ENCODE measurements around the gene MAFG. TPM values are rescaled to one million over a fixed set of nuclear protein-coding genes. Genes with fewer than 3 reads are reported as not detected.

MAFG gene
- total RNA-seq, 5 donors from 2014 or later (not counting 1 experiment from before 2014, with no cell fraction given): 10.6 to 24.8 (median 18.8) TPM

- POLR2A ChIA-PET: no interaction called here
- peaks cover 14% of the 10 kb centered on the region for H3K36me3 Mint-ChIP-seq
- H3K27me3 Mint-ChIP-seq: no peaks in the 10 kb centered on the region
- H3K9me3 ChIP-seq: no peaks in the 10 kb centered on the region
- ATAC-seq (replicated peaks in 1 of 4) (no peak), DNase-seq (no peak)
- H3K36me3 ChIP-seq (ENCODE audit: control insufficient read depth in 2 of 2, extremely low read depth in 1 of 2, insufficient read depth in 1 of 2, low read length in 1 of 2): peaks cover 0 to 18% of the 10 kb centered on the region in 2 donors
- WGBS (ENCODE audit: insufficient coverage): 90% methylated on average over 2 of the region's 5 CpGs
- CTCF ChIA-PET: no interaction called here
- no peak overlapping the region for H3K27ac Mint-ChIP-seq
- H3K4me3 Mint-ChIP-seq: no peak overlapping the region
- H3K4me1 Mint-ChIP-seq: peaks cover 9 to 16% (median 14%) of the 10 kb centered on the region in 3 donors
- no peaks in the 10 kb centered on the region for H3K27me3 ChIP-seq (replicated peaks in 1 of 2; ENCODE audit: control insufficient read depth in 2 of 2, extremely low read depth in 1 of 2, insufficient read depth in 2 of 2, low read length in 1 of 2)
- H3K9me3 Mint-ChIP-seq: no peaks in the 10 kb centered on the region
- H3K4me1 ChIP-seq (ENCODE audit: control insufficient read depth in 1 of 2, extremely low read depth in 1 of 2, insufficient read depth in 2 of 2, low read length in 2 of 2): peaks cover 2 to 8% of the 10 kb centered on the region in 2 experiments
- no peak overlapping the region for H3K27ac ChIP-seq (ENCODE audit: low read length)
- no peak overlapping the region for H3K4me3 ChIP-seq (ENCODE audit: control insufficient read depth in 1 of 2, extremely low read depth in 1 of 2, low read length in 1 of 2)
Observed at GRCh38 chr17:81877569-81877968, 50.0 kb downstream of the MAFG start.

- ATAC-seq (replicated peaks in 1 of 4): peak; percentile 41 to 51 (median 42)
- under 1% methylated on average over 86 of the region's 86 CpGs for WGBS (ENCODE audit: insufficient coverage)
- Histone ChIP-seq H3K27me3 (replicated peaks in 1 of 2; ENCODE audit: control insufficient read depth in 2 of 2, extremely low read depth in 1 of 2, insufficient read depth in 2 of 2, low read length in 1 of 2) (no peaks in the 10 kb centered on the region), H3K36me3 (ENCODE audit: control insufficient read depth in 2 of 2, extremely low read depth in 1 of 2, insufficient read depth in 1 of 2, low read length in 1 of 2) (peaks cover 7 to 28% of the 10 kb centered on the region in 2 donors), H3K27ac (ENCODE audit: low read length) (peak overlapping the region; percentile 98), H3K4me3 (ENCODE audit: control insufficient read depth in 1 of 2, extremely low read depth in 1 of 2, low read length in 1 of 2) (peak overlapping the region; percentile 70 to 94), H3K4me1 (ENCODE audit: control insufficient read depth in 1 of 2, extremely low read depth in 1 of 2, insufficient read depth in 2 of 2, low read length in 2 of 2) (peaks cover 10 to 59% of the 10 kb centered on the region in 2 experiments), H3K9me3 (no peaks in the 10 kb centered on the region)
- ChIA-PET POLR2A (no interaction called here), CTCF (interaction anchor here (0.5 to 0.7 kb wide), 4 partner anchors 157 to 628 kb away, joined by 3 to 4 read pairs (median 4); partner anchors contain the start of genes HEXD (in 1 of the 2) and OGFOD3 (in 1 of the 2))
- H3K36me3 Mint-ChIP-seq: no peaks in the 10 kb centered on the region
- H3K27ac Mint-ChIP-seq: peak overlapping the region; percentile 93
- no peaks in the 10 kb centered on the region for H3K27me3 Mint-ChIP-seq
- peak; percentile 88 to 97 (median 93) for DNase-seq
- H3K4me3 Mint-ChIP-seq: peak overlapping the region; percentile 81 to 86 (median 83)
- no peaks in the 10 kb centered on the region for H3K9me3 Mint-ChIP-seq
- peaks cover 31 to 47% (median 39%) of the 10 kb centered on the region in 3 donors for H3K4me1 Mint-ChIP-seq
Observed at GRCh38 chr17:81871387-81872230, 55.9 kb downstream of the MAFG start.

GRCh38 chr17:81870981-81871386, 56.6 kb downstream of the MAFG start, which contains the start of gene ARHGDIA:
Gene ARHGDIA (minus strand): TSS chr17:81871337. CDS start chr17:81869930, 1,407 bp downstream.
- ATAC-seq (replicated peaks in 1 of 4) (peak; percentile 70 to 79 (median 72)), DNase-seq (no peak)
- ChIA-PET CTCF (no interaction called here), POLR2A (no interaction called here)
- Mint-ChIP-seq H3K27ac (peak within 1 kb of the TSS; percentile 93), H3K9me3 (no peaks in the 10 kb centered on the region), H3K4me1 (peaks cover 32 to 49% (median 39%) of the 10 kb centered on the region in 3 donors), H3K4me3 (peak within 1 kb of the TSS; percentile 81 to 86 (median 83)), H3K36me3 (no peaks in the 10 kb centered on the region), H3K27me3 (no peaks in the 10 kb centered on the region)
- Histone ChIP-seq H3K9me3 (no peaks in the 10 kb centered on the region), H3K36me3 (ENCODE audit: control insufficient read depth in 2 of 2, extremely low read depth in 1 of 2, insufficient read depth in 1 of 2, low read length in 1 of 2) (peaks cover 7 to 30% of the 10 kb centered on the region in 2 donors), H3K4me3 (ENCODE audit: control insufficient read depth in 1 of 2, extremely low read depth in 1 of 2, low read length in 1 of 2) (peak within 1 kb of the TSS; percentile 81 to 94), H3K27me3 (replicated peaks in 1 of 2; ENCODE audit: control insufficient read depth in 2 of 2, extremely low read depth in 1 of 2, insufficient read depth in 2 of 2, low read length in 1 of 2) (no peaks in the 10 kb centered on the region), H3K4me1 (ENCODE audit: control insufficient read depth in 1 of 2, extremely low read depth in 1 of 2, insufficient read depth in 2 of 2, low read length in 2 of 2) (peaks cover 10 to 66% of the 10 kb centered on the region in 2 experiments), H3K27ac (ENCODE audit: low read length) (peak within 1 kb of the TSS; percentile 98)
- WGBS (ENCODE audit: insufficient coverage): under 1% methylated on average over 47 of the region's 64 CpGs

- Mint-ChIP-seq H3K27me3 (no peaks in the 10 kb centered on the region), H3K9me3 (no peaks in the 10 kb centered on the region), H3K4me3 (peak overlapping the region; percentile 81 to 84 (median 82)), H3K36me3 (no peaks in the 10 kb centered on the region), H3K27ac (peak overlapping the region; percentile 87 to 88), H3K4me1 (peaks cover 34 to 52% (median 39%) of the 10 kb centered on the region in 3 donors)
- Histone ChIP-seq H3K4me1 (ENCODE audit: control insufficient read depth in 1 of 2, extremely low read depth in 1 of 2, insufficient read depth in 2 of 2, low read length in 2 of 2) (peaks cover 10 to 66% of the 10 kb centered on the region in 2 experiments), H3K27ac (ENCODE audit: low read length) (peak overlapping the region; percentile 69), H3K4me3 (ENCODE audit: control insufficient read depth in 1 of 2, extremely low read depth in 1 of 2, low read length in 1 of 2) (peak overlapping the region; percentile 62 to 81), H3K27me3 (replicated peaks in 1 of 2; ENCODE audit: control insufficient read depth in 2 of 2, extremely low read depth in 1 of 2, insufficient read depth in 2 of 2, low read length in 1 of 2) (no peaks in the 10 kb centered on the region), H3K36me3 (ENCODE audit: control insufficient read depth in 2 of 2, extremely low read depth in 1 of 2, insufficient read depth in 1 of 2, low read length in 1 of 2) (peaks cover 7 to 30% of the 10 kb centered on the region in 2 donors), H3K9me3 (no peaks in the 10 kb centered on the region)
- WGBS (ENCODE audit: insufficient coverage): under 1% methylated on average over 61 of the region's 65 CpGs
- ChIA-PET POLR2A (no interaction called here), CTCF (interaction anchor here in 1 of 2 donors (0.7 kb wide), 1 partner anchor 80 kb away, joined by 4 read pairs; no protein-coding TSS in a partner anchor)
- DNase-seq: peak in 11 of 35 experiments; percentile 20 to 62 (median 38)
- peak; percentile 26 to 53 (median 42) for ATAC-seq (replicated peaks in 1 of 4)
Observed at GRCh38 chr17:81870131-81870980, 57.2 kb downstream of the MAFG start.

- H3K4me1 ChIP-seq (ENCODE audit: control insufficient read depth in 1 of 2, extremely low read depth in 1 of 2, insufficient read depth in 2 of 2, low read length in 2 of 2): peaks cover 10 to 66% of the 10 kb centered on the region in 2 experiments
- DNase-seq: peak in 8 of 35 experiments; percentile 15 to 50 (median 28)
- 45% methylated on average over 40 of the region's 52 CpGs for WGBS (ENCODE audit: insufficient coverage)
Observed at GRCh38 chr17:81869221-81870130, 58.1 kb downstream of the MAFG start.

More at GRCh38 chr17:81869221-81870130, 58.1 kb downstream of the MAFG start:
- H3K9me3 ChIP-seq: no peaks in the 10 kb centered on the region
- peak overlapping the region; percentile 69 for H3K27ac ChIP-seq (ENCODE audit: low read length)
- no peaks in the 10 kb centered on the region for H3K27me3 ChIP-seq (replicated peaks in 1 of 2; ENCODE audit: control insufficient read depth in 2 of 2, extremely low read depth in 1 of 2, insufficient read depth in 2 of 2, low read length in 1 of 2)
- H3K36me3 ChIP-seq (ENCODE audit: control insufficient read depth in 2 of 2, extremely low read depth in 1 of 2, insufficient read depth in 1 of 2, low read length in 1 of 2): peaks cover 12 to 30% of the 10 kb centered on the region in 2 donors
- no peaks in the 10 kb centered on the region for H3K9me3 Mint-ChIP-seq
- no peak for ATAC-seq (replicated peaks in 1 of 4)
- H3K27me3 Mint-ChIP-seq: no peaks in the 10 kb centered on the region
- H3K4me3 ChIP-seq (ENCODE audit: control insufficient read depth in 1 of 2, extremely low read depth in 1 of 2, low read length in 1 of 2): peak overlapping the region; percentile 62 to 81
- H3K27ac Mint-ChIP-seq: peak overlapping the region; percentile 87 to 88
- H3K4me1 Mint-ChIP-seq: peaks cover 35 to 51% (median 39%) of the 10 kb centered on the region in 3 donors
- ChIA-PET CTCF (interaction anchor here (0.5 to 0.7 kb wide), 2 partner anchors 81 to 84 kb away, joined by 3 to 4 read pairs; no protein-coding TSS in a partner anchor), POLR2A (no interaction called here)
- no peaks in the 10 kb centered on the region for H3K36me3 Mint-ChIP-seq
- H3K4me3 Mint-ChIP-seq: peak overlapping the region; percentile 81 to 84 (median 82)

Data from T-cell (primary cell).